NT2/D1 (cell line): ENCODE measurements around the gene MPST.

Experiments used
- SUZ12 ChIP-seq: IDR thresholded peaks from 2 replicates; pipeline ENCODE4 v1.6.1; 2011; ENCODE audit not compliant: insufficient read length, insufficient read depth; ENCODE audit errors: extremely low read depth
- YY1 ChIP-seq: IDR thresholded peaks from 2 replicates; pipeline ENCODE4 v1.6.1; 2011; ENCODE audit not compliant: insufficient read length, insufficient read depth
- ZNF274 ChIP-seq: IDR thresholded peaks from 2 replicates; pipeline ENCODE4 v1.6.1; 2011; ENCODE audit warnings: mild to moderate bottlenecking, low read depth, low read length

- TF ChIP-seq YY1 = no peak
- TF ChIP-seq SUZ12 = no peak
- no peak for TF ChIP-seq ZNF274
These were observed 4.5 kb upstream of the MPST start for GRCh38 chr22:37014835-37015586.
